Right lung (tissue), 5 donors: Measurements from ENCODE around the gene KLF7. TPM values are rescaled to one million over a fixed set of nuclear protein-coding genes. Genes with fewer than 3 reads are reported as not detected.

ENCODE experiments used
- DNase-seq, 2 donors: peaks; one replicate each; pipeline ENCODE4 v3.0.0-alpha.2; 2013
- polyA plus RNA-seq, 5 donors: library from polyadenylated mRNA; unstranded; fragments of 120-200 nt; gene quantifications; one replicate each; pipeline versions ENCODE4 v1.2.1 to v1.2.3, GENCODE V29; 2013; ENCODE audit warnings: inconsistent platforms in 1 of 5, low replicate concordance in 1 of 5; ENCODE audit not compliant: insufficient read length in 5 of 5, insufficient read depth in 1 of 5

The KLF7 gene
- polyA plus RNA-seq, 5 donors: 12.9 to 19.6 (median 17.5) TPM

GRCh38 chr2:207173641-207174040 is 7.9 kb upstream of the KLF7 start:
- no peak for DNase-seq

- DNase-seq: no peak
Observed at GRCh38 chr2:207167099-207167923, 1.6 kb upstream of the KLF7 start.

GRCh38 chr2:207166349-207167098 is 776 bp upstream of the KLF7 start:
- DNase-seq: peak; percentile 81 to 83

- DNase-seq: peak; percentile 99 to 100
Observed at GRCh38 chr2:207166039-207166348, 246 bp upstream of the KLF7 start.

- DNase-seq: peak in 1 of 2 donors; percentile 45
Observed at GRCh38 chr2:207164006-207164831, 1.5 kb downstream of the KLF7 start.

- no peak for DNase-seq
Observed at GRCh38 chr2:207163756-207164005, 2.1 kb downstream of the KLF7 start.

GRCh38 chr2:207163053-207163755 is 2.5 kb downstream of the KLF7 start:
- peak in 1 of 2 donors; percentile 28 for DNase-seq

GRCh38 chr2:207162316-207162715 is 3.4 kb downstream of the KLF7 start:
- no peak for DNase-seq

- no peak for DNase-seq
Observed at GRCh38 chr2:207161247-207162123, 4.3 kb downstream of the KLF7 start.

GRCh38 chr2:207160115-207160514 is 5.6 kb downstream of the KLF7 start:
- no peak for DNase-seq

GRCh38 chr2:207159002-207159401 is 6.7 kb downstream of the KLF7 start:
- DNase-seq: no peak

- DNase-seq: no peak
Observed at GRCh38 chr2:207157731-207158130, 8.0 kb downstream of the KLF7 start.

- DNase-seq: no peak
Observed at GRCh38 chr2:207157162-207157481, 8.6 kb downstream of the KLF7 start.

GRCh38 chr2:207156451-207157161 is 9.1 kb downstream of the KLF7 start:
- DNase-seq: no peak

GRCh38 chr2:207155516-207156444 is 10.0 kb downstream of the KLF7 start:
- no peak for DNase-seq

- no peak for DNase-seq
Observed at GRCh38 chr2:207154556-207155510, 10.9 kb downstream of the KLF7 start.

- no peak for DNase-seq
Observed at GRCh38 chr2:207153266-207153975, 12.3 kb downstream of the KLF7 start.
